C4-2B (cell line): ENCODE data around the gene TCF7L1.

Experiments
- H3K27ac ChIP-seq: fragments of 450-650 bp; 2 replicates; pipeline ENCODE4 v1.5.1; 2017
- CTCF ChIP-seq: fragments of 450-650 bp; conservative IDR thresholded peaks from 2 replicates; pipeline ENCODE4 v1.5.1; 2017; ENCODE audit warnings: mild to moderate bottlenecking
- ZFX ChIP-seq: fragments of 450-650 bp; IDR thresholded peaks from 2 replicates; pipeline ENCODE4 v1.6.1; 2017

Gene TCF7L1

GRCh38 chr2:85170938-85171475, 37.8 kb downstream of the TCF7L1 start:
- H3K27ac ChIP-seq: no peak overlapping the region
- TF ChIP-seq ZFX: no peak
- TF ChIP-seq CTCF: no peak

- TF ChIP-seq ZFX (no peak), CTCF (no peak)
- H3K27ac ChIP-seq: no peak overlapping the region
These were observed 38.7 kb downstream of the TCF7L1 start for GRCh38 chr2:85171916-85172315.

GRCh38 chr2:85173909-85174308, 40.7 kb downstream of the TCF7L1 start:
- H3K27ac ChIP-seq: no peak overlapping the region
- TF ChIP-seq CTCF (no peak), ZFX (no peak)

- no peak for TF ChIP-seq CTCF
- no peak for TF ChIP-seq ZFX
- H3K27ac ChIP-seq: peak overlapping the region; percentile 67; the same call in 1 of the 2 replicates
These were observed 41.8 kb downstream of the TCF7L1 start for GRCh38 chr2:85174943-85175342.

- H3K27ac ChIP-seq: peak overlapping the region; percentile 67
These were observed 42.4 kb downstream of the TCF7L1 start for GRCh38 chr2:85175369-85176299.

GRCh38 chr2:85177031-85177824, 44.0 kb downstream of the TCF7L1 start:
- peak overlapping the region; percentile 67; the same call in 1 of the 2 replicates for H3K27ac ChIP-seq
- no peak for TF ChIP-seq CTCF
- TF ChIP-seq ZFX: no peak

More at GRCh38 chr2:85175369-85176299, 42.4 kb downstream of the TCF7L1 start:
- TF ChIP-seq CTCF: no peak

- no peak overlapping the region for H3K27ac ChIP-seq
- no peak for TF ChIP-seq ZFX
- no peak for TF ChIP-seq CTCF
These were observed 45.0 kb downstream of the TCF7L1 start for GRCh38 chr2:85178154-85178553.
